GM21367 (cell line): Measurements from ENCODE around the gene EDEM1.
"Not testable (repeated sequence)": the region's sequence is repeated elsewhere in the genome, so short reads cannot be mapped to it uniquely, and the experiment has no call there.

Experiments used
- ATAC-seq: cut with Tn5 transposase; IDR thresholded peaks from one replicate; pipeline ENCODE4 v1.9.1; 2021; ENCODE audit not compliant: unreplicated experiment

Gene EDEM1

GRCh38 chr3:5172018-5172417 lies 15.5 kb upstream of the EDEM1 start:
- no peak for ATAC-seq

DNA sequence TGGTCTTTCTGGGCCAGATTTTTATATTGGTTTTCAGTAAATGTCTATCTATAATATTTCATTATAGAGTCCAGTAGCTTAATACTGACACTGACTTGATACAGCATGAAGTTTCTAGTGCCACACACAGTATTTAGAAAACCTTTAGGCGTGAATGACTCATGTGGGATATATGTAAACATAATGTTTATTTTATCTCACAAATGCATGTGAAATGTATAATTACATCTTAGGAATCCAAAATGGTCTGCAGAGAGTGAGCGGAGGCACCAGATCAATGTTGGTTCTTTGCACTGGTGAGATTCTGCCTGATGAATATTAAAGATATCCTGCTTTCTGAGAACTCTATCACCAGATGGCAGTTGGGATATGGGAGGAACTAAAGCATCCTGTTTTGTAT lies 8.5 kb upstream of the EDEM1 start:
- ATAC-seq = not testable (repeated sequence)

GRCh38 chr3:5181469-5182141 lies 5.9 kb upstream of the EDEM1 start:
- peak; percentile 62 for ATAC-seq

DNA sequence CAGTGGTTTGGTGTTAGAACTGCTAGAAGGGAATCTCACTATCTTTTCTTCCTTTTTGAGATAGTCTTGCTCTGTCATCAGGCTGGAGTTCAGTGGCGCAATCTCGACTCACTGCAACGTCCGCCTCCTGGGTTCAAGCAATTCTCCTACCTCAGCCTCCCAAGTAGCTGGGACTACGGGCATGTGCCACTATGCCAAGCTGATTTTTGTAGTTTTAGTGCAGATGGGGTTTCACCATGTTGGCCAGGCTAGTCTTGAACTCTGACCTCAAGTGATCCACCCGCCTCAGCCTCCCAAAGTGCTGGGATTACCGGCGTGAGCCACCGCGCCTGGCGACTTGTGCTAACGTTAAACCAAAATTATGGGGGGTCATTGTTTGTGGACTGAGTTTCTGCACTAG lies 3.8 kb upstream of the EDEM1 start:
- not testable (repeated sequence) for ATAC-seq

DNA sequence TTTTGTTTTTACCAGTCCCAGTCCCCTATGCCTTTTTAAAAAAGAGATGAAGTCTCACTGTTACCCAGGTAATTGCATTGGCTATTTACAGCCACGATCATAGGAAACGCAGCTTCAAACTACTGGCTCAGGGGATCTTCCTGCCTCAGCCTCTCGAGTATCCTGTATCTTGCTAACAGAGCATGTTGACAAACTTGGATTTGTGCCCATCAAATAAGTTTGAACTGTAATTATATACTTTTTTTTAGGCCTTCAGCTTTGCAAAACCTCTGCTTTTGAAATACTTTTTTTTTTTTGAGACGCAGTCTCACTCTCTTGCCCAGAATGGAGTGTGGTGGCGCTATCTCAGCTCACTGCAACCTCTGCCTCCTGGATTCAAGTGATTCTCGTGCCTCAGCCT lies 3.0 kb upstream of the EDEM1 start:
- no peak for ATAC-seq

- no peak for ATAC-seq
Observed at GRCh38 chr3:5185093-5185673, 2.3 kb upstream of the EDEM1 start.

GRCh38 chr3:5186089-5186857 lies 1.2 kb upstream of the EDEM1 start:
- peak; percentile 14 for ATAC-seq

GRCh38 chr3:5186858-5187155 lies 700 bp upstream of the EDEM1 start:
- no peak for ATAC-seq

GRCh38 chr3:5187920-5188418 lies 462 bp downstream of the EDEM1 start:
- peak; percentile 1 for ATAC-seq

- no peak for ATAC-seq
Observed at GRCh38 chr3:5188419-5189221, 1.1 kb downstream of the EDEM1 start.

- ATAC-seq = no peak
Observed at GRCh38 chr3:5190147-5190791, 2.8 kb downstream of the EDEM1 start.

DNA sequence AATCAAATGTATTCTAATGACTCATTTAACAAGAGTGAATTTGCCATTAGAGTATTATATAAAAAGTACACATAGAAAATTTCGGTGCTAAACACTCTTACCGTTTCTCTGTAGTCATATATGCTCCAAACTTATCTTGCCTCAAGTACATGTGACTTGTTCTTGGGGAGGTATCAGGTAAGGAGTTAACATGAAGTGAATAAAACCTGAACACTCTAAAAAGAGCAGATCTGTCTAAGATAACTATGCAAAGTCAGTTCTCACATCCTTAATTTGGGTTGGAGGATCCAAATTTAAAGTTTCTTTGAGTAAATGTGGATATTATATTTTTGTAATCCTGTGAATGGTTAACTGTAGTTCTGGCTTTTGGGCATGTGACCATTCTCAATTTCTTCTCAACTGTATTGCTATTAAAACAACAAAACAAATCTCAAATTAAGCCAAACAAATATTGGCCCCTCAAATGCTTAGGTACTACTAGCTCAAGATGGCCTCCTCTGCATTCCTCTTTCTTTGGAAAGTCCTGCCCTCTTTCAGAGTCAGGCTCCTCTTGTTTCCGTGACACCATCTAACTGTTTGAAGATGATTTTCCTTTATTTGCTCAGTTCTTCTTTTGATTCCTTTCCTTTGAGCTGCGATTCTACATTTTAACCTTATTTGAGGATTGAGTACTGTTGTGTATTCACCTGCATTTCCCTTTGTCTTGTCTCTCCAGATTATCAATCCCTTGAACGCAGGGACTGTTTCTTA lies 4.2 kb downstream of the EDEM1 start:
- ATAC-seq = no peak

GRCh38 chr3:5192571-5193365 lies 5.3 kb downstream of the EDEM1 start:
- ATAC-seq = no peak

GRCh38 chr3:5194341-5194740 lies 6.8 kb downstream of the EDEM1 start:
- ATAC-seq = no peak

GRCh38 chr3:5194801-5195509 lies 7.4 kb downstream of the EDEM1 start:
- ATAC-seq = peak; percentile 38

GRCh38 chr3:5195605-5196004 lies 8.1 kb downstream of the EDEM1 start:
- no peak for ATAC-seq

DNA sequence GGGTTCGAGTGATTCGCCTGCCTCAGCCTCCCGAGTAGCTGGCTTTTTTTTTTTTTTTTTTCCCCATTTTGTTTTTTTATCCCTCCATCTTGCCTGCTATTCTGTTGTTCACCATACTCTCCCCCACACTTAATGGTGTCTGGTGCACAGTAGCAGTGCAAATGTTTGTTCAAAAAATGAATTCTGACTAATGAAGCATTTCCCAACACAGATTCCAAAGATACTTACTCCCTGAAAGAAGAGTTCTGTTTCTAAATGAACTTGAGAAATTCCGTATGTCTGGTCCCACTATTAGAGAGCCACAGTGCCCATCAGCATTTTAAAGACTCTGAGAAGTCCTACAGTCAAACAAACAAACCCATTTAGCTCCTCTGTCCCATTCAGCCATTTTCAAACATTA lies 9.5 kb downstream of the EDEM1 start:
- ATAC-seq = no peak

- ATAC-seq = peak; percentile 56
Observed at GRCh38 chr3:5197470-5198312, 10.2 kb downstream of the EDEM1 start.
